Pancreas (tissue), 10 donors: Measurements from ENCODE around the gene SP3. TPM values are rescaled to one million over a fixed set of nuclear protein-coding genes. Genes with fewer than 3 reads are reported as not detected.

ENCODE experiments used
- ATAC-seq, 4 donors: fragments of 200-7000 bp; cut with Tn5 transposase; one replicate each; pipeline versions ENCODE4 v1.8.0 to v1.9.1; 2020; ENCODE audit warnings: mild to moderate bottlenecking in 4 of 4, moderate library complexity in 4 of 4
- DNase-seq, 6 donors: peaks; one replicate each; pipeline ENCODE4 v3.0.0-alpha.2; 2020
- FAIRE-seq: peaks from 2 replicates; lab custom pipeline; 2012; peaks lifted over from hg19 to GRCh38; lab: Jason Lieb, UNC
- H3K27ac ChIP-seq, 4 donors: fragments of 200-600 bp; sonication (generic); 1 replicate in 3 of 4; 2 replicates in 1 of 4; pipeline versions ENCODE4 v1.5.0 to v1.8.0; 2020
- H3K27me3 ChIP-seq, 4 donors: fragments of 200-600 bp; one replicate each; pipeline ENCODE4 v1.8.0; 2021
- H3K36me3 ChIP-seq, 3 donors: fragments of 200-600 bp; sonication (generic) in 1 of 3; one replicate each; pipeline versions ENCODE4 v1.5.0 to v1.8.0; 2020 to 2021
- H3K4me1 ChIP-seq, 3 donors: fragments of 200-600 bp; one replicate each; pipeline ENCODE4 v1.8.0; 2021
- H3K4me3 ChIP-seq, 4 donors: fragments of 200-600 bp; sonication (generic) in 2 of 4; one replicate each; pipeline versions ENCODE4 v1.5.0 to v1.8.0; 2020 to 2021
- H3K9me3 ChIP-seq, 4 donors: fragments of 200-600 bp; one replicate each; pipeline ENCODE4 v1.8.0; 2021
- WGBS, 2 donors: extraction: QIAGEN DNeasy Blood & Tissue Kit; methylation state at CpG; one replicate each; pipeline ENCODE4 v1.1.7; 2013; 5-methylcytosine and 5-hydroxymethylcytosine counted together
- intact Hi-C, 3 donors: fragments of 100-400 bp; cut with DNase I; formaldehyde crosslinking; loops; one replicate each; pipeline versions ENCODE4 v1.11.1 to v1.14.2; 2022
- polyA plus RNA-seq, 2 donors: library from polyadenylated mRNA; stranded (reverse); fragments of 200-250 nt; gene quantifications; one replicate each; pipeline ENCODE4 v1.2.3, GENCODE V29; 2013
- total RNA-seq, 6 donors: library from RNA; stranded (reverse); fragmentation: NEBNext Ultra II Directional in 4 of 6; extraction: Animal tissue kit (Norgen Biotek cat#: 25700) in 4 of 6; gene quantifications; one replicate each; pipeline versions ENCODE4 v1.2.1 to v1.2.4, GENCODE V29; 2021 to 2023
- TF ChIP-seq, protein P1 (sequence below), 4 donors: fragments of 200-600 bp; sonication (generic) in 3 of 4; IDR thresholded peaks; one replicate each; pipeline versions ENCODE4 v1.5.0 to v1.8.0; 2021; ENCODE audit warnings: antibody characterized with exemption in 4 of 4
- donor health status: healthy with polysubstance abuse.
- donor health status: DM: no; HTN: no; CAD: no; lungs with moderate emphysema.
- donor health status: DM: no; HTN: no; CAD: no.
- donor health status: control.
- donor health status: control.
- donor health status: Bipolar disorder and iron deficiency.
- donor health status: DM: yes; HTN: yes; CAD: no.
- donor health status: DM: no; HTN: no; CAD: no.
- donor health status: DM: no; HTN: no; CAD: no.
- donor health status: DM: yes; HTN: yes; CAD: no.

SP3 gene
- total and polyA plus RNA-seq, 8 donors = 5.6 to 48.0 (median 27.6) TPM

DNA sequence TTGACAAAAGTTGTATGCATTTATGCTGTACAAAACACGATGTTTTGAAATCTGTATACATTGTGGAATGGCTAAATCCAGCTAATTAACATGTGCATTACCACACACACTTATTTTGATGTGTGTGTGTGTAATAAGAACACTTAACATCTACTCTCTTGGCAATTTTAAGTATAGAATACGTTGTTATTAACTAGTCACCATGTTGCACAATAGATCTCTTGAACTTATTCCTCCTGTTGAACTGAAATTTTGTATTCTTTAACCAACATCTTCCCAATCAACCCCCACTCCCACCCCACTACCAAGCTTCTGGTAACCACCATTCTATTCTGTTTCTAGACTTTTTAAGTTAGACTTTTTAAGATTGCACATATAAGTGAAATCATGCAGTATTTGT lies 16.3 kb upstream of the SP3 start:
- DNase-seq (no peak), FAIRE-seq (no peak), ATAC-seq (no peak)
- intact Hi-C loops = no loop called here
- H3K27ac ChIP-seq = no peak overlapping the region
- H3K36me3 ChIP-seq = no peaks in the 10 kb centered on the region
- TF ChIP-seq, protein P1, sequence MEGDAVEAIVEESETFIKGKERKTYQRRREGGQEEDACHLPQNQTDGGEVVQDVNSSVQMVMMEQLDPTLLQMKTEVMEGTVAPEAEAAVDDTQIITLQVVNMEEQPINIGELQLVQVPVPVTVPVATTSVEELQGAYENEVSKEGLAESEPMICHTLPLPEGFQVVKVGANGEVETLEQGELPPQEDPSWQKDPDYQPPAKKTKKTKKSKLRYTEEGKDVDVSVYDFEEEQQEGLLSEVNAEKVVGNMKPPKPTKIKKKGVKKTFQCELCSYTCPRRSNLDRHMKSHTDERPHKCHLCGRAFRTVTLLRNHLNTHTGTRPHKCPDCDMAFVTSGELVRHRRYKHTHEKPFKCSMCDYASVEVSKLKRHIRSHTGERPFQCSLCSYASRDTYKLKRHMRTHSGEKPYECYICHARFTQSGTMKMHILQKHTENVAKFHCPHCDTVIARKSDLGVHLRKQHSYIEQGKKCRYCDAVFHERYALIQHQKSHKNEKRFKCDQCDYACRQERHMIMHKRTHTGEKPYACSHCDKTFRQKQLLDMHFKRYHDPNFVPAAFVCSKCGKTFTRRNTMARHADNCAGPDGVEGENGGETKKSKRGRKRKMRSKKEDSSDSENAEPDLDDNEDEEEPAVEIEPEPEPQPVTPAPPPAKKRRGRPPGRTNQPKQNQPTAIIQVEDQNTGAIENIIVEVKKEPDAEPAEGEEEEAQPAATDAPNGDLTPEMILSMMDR (IDR thresholded peaks at IDR 0.05) = no peak
- H3K9me3 ChIP-seq = no peaks in the 10 kb centered on the region
- H3K4me1 ChIP-seq = peaks cover 15 to 25% (median 19%) of the 10 kb centered on the region in 3 donors
- H3K4me3 ChIP-seq = no peak overlapping the region
- WGBS, 2 donors = 81 to 95% methylated on average over 2 of the region's 2 CpGs
- H3K27me3 ChIP-seq = no peaks in the 10 kb centered on the region

DNA sequence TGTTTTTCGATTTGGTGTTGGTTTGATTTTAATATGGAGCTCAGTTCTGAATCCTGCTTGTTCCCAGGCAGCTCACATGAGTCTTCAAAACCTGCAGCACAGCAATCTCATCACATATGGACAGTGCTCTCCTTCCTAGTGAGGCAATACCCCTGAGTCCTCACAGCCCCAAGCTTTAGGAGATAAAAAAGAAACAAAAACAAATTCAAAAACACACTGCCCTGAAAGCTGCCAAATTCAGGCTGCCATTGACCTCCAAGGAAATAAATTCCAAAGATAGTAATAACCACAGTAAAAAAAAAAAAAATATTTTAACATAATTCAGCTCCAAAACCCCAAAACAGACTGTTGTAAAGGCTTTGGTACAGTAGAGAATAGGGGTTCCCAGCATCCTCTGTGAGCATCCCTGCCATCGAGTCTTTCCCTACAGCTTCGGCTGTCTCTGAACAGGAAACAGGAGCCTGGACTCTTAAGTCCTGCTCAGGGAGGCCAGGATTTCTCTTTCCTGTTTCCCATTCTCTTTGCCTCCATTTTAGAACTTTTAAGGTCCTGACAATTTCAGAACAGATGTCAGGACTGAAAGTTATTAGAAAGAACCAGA lies 14.7 kb upstream of the SP3 start:
- Histone ChIP-seq H3K27ac (no peak overlapping the region), H3K4me3 (no peak overlapping the region), H3K36me3 (no peaks in the 10 kb centered on the region), H3K4me1 (peaks cover under 1 to 13% (median 7%) of the 10 kb centered on the region in 3 donors), H3K27me3 (no peaks in the 10 kb centered on the region), H3K9me3 (no peaks in the 10 kb centered on the region)
- DNase-seq = no peak
- FAIRE-seq = no peak
- intact Hi-C loops = no loop called here
- TF ChIP-seq, protein P1 (IDR thresholded peaks at IDR 0.05) = no peak
- 67 to 81% methylated on average over 3 of the region's 3 CpGs for WGBS, 2 donors
- no peak for ATAC-seq

DNA sequence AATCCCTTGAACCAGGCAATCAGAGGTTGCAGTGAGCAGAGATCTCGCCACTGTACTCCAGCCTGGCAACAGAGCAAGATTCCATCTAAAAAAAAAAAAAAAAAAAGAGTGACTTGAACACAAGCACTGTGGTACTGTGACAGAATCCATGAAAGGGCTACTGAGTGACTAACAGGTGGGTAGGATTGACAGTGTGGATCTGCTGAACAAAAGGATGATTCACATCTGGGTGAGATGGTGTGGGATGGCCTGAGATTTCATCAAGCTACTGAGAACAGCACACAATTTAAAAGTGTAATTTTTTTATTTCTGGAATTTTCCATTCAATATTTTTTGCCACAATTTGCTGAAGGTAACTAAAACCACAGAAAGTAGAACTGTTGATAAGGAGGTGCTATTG lies 13.3 kb upstream of the SP3 start:
- no peak overlapping the region for H3K4me3 ChIP-seq
- H3K36me3 ChIP-seq = no peaks in the 10 kb centered on the region
- no peak overlapping the region for H3K27ac ChIP-seq
- ATAC-seq = no peak
- H3K27me3 ChIP-seq = no peaks in the 10 kb centered on the region
- TF ChIP-seq, protein P1 (IDR thresholded peaks at IDR 0.05) = no peak
- H3K9me3 ChIP-seq = no peaks in the 10 kb centered on the region
- WGBS, 2 donors = 97 to 100% methylated on average over 1 of the region's 1 CpG
- FAIRE-seq = no peak
- no peak for DNase-seq
- peaks cover 0 to 9% (median 0%) of the 10 kb centered on the region in 3 donors for H3K4me1 ChIP-seq
- intact Hi-C loops = no loop called here

DNA sequence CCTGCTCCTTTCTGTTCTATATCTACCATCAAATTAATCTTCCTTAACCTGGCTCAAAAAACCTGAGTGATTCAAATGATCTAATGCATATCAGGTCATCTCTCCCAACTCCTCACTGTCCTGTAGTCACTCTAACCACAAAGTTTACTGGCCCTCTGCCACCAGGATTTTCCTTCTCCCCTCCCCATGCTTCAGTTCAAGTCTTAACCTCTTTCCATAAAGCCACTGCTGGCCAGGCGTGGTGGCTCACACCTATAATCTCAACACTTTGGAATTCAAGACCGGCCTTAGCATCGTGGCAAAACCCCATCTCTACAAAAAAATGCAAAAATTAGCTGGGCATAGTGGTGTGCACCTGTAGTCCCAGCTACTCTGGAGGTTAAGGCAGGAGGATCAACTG lies 7.5 kb upstream of the SP3 start:
- no peak for ATAC-seq

DNA sequence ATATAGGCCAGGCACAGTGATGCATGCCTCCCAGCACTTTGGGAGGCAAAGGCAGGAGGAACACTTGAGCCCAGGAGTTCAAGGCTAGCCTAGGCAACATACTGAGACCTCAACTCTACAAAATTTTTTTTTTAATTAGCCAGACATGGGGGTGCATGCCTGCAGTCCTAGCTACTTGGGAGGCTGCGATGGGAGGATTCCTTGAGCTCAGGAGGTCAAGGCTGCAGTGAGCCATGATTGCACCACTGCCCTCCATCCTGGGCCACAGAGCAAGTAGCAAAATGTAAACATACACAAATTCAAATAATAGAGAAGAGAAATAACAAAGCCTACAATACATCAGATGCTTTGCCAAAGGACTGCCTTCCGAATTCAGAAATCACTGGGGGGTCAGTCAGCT lies 7.0 kb upstream of the SP3 start:
- ATAC-seq = no peak
- intact Hi-C loops = no loop called here
- Histone ChIP-seq H3K27me3 (no peaks in the 10 kb centered on the region), H3K27ac (no peak overlapping the region), H3K36me3 (no peaks in the 10 kb centered on the region), H3K4me1 (peaks cover 0 to under 1% (median under 1%) of the 10 kb centered on the region in 3 donors), H3K4me3 (no peak overlapping the region), H3K9me3 (no peaks in the 10 kb centered on the region)
- no peak for DNase-seq
- WGBS, 2 donors = 89 to 90% methylated on average over 2 of the region's 2 CpGs
- no peak for FAIRE-seq
- TF ChIP-seq, protein P1 (IDR thresholded peaks at IDR 0.05) = no peak

More for the DNA sequence above, 7.5 kb upstream of the SP3 start:
- Histone ChIP-seq H3K27me3 (no peaks in the 10 kb centered on the region), H3K27ac (no peak overlapping the region), H3K4me3 (no peak overlapping the region), H3K36me3 (no peaks in the 10 kb centered on the region), H3K4me1 (no peaks in the 10 kb centered on the region), H3K9me3 (no peaks in the 10 kb centered on the region)
- DNase-seq (no peak), FAIRE-seq (no peak)
- TF ChIP-seq, protein P1 (IDR thresholded peaks at IDR 0.05) = no peak
- intact Hi-C loops = no loop called here
- 73 to 78% methylated on average over 3 of the region's 3 CpGs for WGBS, 2 donors
